IPS DF 4.7 (cell line): ENCODE data around the gene KRT77.

Source experiments
- DNase-seq: peaks from one replicate; pipeline ENCODE4 v3.0.0-alpha.2; 2013; ENCODE audit warnings: low spot score; ENCODE audit errors: extremely low read depth

Gene KRT77

DNA sequence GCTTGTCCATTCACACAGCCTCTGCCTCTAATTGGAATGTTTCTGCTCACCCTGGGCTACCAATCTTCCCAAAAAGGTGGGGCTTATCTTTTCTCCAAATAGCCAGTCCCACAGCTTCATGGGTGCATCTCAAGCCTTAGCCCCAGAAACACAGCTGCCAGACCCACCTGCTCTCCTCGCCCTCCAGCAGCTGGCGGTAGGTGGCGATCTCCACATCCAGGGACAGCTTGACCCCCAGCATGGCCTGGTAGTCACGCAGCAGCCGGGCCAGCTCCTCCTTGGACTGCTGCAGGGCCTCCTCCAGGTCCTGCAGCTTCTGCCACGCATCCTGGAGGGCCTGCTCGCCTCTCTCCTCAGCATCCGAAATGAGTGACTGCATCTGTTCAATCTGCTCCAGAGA, 11.1 kb downstream of the KRT77 start:
- no peak for DNase-seq

GRCh38 chr12:52691841-52692150, 11.5 kb downstream of the KRT77 start:
- DNase-seq, result no peak

DNA sequence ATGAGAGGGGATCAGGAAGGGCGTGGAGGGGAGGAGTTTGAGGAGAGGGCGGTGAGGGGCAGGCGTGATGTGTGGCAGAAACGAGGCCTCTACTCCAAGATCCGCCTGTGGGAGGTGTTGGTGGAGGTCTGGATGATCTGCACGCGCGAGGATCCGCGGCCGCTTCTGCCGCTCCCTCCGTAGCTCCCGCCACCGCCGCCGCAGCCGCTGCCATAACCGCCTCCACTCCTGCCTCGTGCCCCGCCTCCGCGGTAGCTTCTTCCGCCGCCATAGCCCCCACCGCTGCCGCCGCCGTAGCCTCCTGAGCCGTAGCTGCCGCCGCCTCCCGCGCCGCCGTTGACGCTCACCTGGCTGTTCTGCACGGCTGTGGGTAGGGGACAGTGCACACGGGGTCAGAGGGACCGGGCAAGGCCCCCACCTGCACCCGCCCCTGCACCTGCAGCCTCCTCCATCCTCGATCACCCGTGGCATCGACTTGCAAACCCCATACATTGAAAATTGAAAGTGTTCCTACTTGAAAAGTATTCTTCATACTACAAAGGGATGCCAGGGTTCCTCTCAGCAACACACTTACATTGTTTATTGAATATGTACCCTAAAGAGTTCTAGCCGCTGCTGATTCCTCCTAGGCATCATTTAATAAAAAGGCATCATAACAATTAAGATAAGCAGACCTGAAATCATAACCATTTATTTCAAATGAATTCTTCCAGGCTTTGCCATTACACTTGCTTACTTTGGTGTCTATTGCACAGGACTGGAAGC, 12.1 kb downstream of the KRT77 start:
- DNase-seq, result no peak

- no peak for DNase-seq
Measured at GRCh38 chr12:52690351-52691075, 12.8 kb downstream of the KRT77 start.

- DNase-seq, result no peak
Measured at GRCh38 chr12:52689936-52690335, 13.4 kb downstream of the KRT77 start.

DNA sequence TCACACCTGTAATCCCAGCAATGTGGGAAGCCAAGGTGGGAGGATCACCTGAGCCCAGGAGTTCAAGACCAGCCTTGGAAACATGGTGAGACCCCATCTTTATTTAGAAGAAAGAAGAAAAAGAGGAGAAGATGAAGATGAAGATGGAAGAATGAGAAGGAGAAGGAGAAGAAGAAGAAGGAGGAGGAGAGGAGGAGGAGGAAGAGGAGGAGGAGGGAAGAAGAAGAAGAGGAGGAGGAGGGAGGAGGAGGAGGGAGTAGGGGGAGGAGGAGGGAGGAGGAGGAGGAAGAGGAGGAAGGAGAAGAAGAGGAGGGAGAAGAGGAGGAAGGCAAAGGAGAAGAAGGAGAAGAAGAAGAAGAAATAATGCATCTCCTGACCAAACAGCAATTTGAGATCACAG, 14.1 kb downstream of the KRT77 start:
- no peak for DNase-seq

GRCh38 chr12:52688481-52688880, 14.8 kb downstream of the KRT77 start:
- DNase-seq, result no peak

- no peak for DNase-seq
Measured at GRCh38 chr12:52687497-52688385, 15.6 kb downstream of the KRT77 start.

DNA sequence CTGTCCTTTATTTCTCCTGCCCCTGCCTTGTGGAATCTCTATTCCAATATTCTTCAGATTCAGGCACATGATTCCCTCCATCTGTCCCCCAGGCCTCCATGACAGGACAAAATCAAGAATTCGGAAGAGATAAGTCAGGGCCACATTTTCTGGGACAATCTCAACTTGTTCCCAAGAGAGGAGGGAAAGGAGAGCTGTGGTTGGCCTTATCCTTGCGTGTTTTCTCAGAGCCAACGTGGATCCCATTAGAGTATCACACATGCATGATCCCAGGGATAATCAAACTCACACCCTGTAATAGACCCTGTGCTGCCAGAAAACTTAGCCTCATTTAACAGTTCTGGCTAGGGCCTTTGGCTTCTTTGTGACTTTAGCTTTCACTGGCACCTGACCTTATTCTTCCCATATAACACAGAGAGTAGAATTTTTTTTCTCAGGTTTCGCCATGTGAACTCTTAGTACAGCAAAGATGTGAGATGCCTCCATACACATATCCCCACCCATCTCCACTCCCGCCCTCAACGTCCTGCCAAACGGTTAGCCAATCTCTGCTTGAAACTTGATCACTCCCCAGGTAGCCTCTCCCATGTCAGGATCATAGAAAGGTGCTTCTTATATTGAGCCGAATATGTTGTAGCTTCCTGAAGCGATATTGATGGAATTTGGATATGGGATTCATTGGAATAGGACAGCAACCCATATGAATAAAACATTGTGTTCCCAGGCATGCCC, 16.4 kb downstream of the KRT77 start:
- DNase-seq, result no peak

GRCh38 chr12:52686063-52686462, 17.3 kb downstream of the KRT77 start:
- DNase-seq, result no peak

GRCh38 chr12:52685406-52685890, 17.9 kb downstream of the KRT77 start:
- DNase-seq, result no peak

DNA sequence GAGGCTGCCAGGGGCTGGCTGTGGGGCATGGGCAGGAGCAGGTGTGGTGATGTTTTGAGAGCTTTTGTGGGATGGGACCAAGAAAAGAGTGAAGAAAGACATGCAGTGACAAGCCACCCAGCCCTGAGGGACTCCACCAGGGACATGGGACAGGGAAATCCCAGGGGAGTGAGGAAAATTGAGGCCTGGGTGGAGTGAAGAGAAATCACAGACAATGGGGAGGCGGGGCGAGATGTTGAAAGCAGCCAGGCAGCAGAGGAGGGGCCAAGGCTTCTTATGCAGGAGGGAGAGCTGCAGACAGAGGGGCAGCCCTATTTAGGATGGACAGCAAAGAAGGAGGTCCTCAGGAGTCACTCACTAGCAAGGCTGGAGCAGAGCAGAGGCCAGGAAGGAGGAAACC, 18.9 kb downstream of the KRT77 start:
- no peak for DNase-seq

DNA sequence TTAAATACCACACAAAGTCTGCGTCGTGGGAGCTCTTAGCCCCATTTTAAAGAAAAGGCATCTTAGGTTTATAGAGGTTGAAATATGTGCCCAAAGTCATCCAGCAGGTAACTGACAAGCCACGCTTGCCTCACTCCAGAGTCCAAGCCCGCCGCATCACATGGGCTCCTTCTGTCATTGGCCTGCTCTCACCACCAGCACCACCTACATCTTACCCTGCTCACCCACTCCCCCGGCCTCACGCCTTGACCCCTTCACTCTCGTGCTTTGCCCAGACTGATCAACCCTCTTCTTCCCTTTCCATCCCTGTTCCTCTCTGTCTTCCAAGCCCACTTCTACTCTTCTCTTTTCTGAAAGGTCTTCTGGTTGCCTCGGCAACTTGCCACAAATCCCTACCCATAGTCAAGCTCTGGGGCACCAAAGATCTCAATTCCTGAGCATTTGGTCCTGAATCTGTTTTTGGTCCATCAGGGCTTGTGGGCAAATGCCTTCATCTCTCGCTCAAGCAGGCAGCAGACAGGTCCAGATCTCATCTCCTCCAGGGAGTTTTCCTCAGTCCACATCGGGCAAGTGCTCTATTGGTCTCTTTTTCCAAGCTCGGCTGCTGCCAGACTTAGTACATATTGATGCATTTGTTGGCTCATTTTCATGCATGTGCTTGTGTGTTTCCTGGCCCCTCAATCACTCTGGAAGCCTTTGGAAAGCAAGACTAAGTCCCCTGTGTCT, 19.6 kb downstream of the KRT77 start:
- no peak for DNase-seq

DNA sequence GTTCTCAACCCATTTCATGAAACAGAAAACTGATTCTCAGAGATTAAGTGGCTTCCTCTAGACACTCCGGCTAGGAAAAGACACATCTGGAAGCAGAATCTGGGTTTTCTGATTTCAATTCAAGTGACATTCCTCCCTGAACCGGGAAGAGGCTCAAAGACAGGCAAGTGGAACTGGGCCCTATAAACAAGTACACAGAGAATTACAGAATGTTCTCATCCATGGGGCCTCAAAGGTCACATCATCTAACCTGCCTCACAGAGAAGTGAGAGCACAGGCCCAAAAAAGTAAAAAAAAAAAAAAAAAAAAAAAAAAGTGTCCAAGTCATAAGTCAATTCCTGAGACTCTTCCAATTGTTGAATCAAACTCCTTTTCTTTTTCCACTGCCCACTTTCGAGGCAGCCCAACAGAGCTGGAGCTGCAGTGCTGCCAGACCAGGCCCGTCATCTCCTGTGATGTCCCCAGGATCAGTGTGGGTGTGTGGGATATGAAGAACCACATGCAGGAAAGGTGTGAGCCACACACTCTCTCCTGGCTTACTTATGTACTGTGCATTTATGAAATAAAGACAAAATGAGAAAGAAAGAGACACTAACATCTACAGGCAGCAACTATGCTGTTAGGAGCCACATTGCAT, 20.3 kb downstream of the KRT77 start:
- DNase-seq, result no peak

DNA sequence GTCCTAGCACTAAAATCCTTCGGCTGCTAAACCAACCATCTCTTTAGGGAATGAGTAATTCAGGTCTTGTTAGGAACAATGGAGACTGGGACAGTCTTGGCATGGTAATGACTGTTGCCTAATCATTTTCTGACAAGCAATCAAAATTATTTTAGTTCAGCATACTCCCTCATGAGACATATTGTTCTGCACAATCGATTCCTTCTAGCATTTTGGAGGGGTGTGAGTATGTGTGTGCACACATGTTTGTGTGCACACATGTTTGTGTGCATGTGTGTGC, 21.0 kb downstream of the KRT77 start:
- no peak for DNase-seq

DNA sequence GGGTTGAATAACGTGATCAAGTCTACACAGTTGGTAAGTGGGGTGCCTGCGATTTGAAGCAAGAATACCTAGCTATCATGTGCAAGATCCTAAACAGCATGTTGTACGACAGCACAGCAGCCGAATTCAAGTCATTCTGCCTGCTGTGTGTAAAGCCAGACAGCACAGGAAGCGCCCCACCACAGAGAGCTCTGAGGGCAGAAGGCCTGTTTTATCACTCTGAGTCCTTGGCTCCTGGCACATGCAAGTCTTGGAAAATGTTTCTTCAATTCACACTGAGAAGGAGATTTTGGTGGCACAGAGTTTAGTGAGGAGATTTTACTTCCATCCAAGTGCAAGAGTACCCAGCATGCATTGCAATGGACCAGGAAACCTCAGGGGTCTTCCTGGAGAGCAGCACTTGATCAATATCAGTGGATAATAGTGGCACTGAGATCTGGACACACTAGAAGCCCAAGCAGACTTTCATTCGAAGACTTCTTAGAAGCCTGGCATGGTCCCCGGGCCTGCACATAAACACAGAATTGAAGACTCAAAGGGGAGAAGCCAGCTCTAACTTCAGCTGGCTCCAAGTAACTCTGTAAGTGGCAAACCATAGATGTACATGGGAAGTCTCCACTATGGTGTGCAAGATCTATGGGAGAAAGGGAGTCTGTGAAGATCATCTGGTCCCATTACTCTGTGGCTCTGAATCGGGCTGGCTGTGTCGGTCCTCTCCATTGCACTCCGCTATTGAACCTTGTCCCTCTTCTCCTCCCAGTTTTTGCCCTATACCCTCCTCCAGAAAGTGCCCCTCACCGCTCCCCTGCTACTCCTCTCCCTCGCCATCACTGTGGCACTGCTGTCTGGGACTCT, 21.6 kb downstream of the KRT77 start:
- no peak for DNase-seq

GRCh38 chr12:52680363-52680762, 23.0 kb downstream of the KRT77 start, which contains the start of gene KRT1:
KRT1 (minus strand) TSS chr12:52680407; CDS start chr12:52680348, 59 bp downstream.
- no peak for DNase-seq

- no peak for DNase-seq
Measured at GRCh38 chr12:52679875-52680274, 23.4 kb downstream of the KRT77 start.

GRCh38 chr12:52677671-52678070, 25.7 kb downstream of the KRT77 start:
- no peak for DNase-seq
